ENCODE results near the gene DPF1.

DPF1 gene

GRCh38 chr19:38194061-38194701 is 29.8 kb downstream of the DPF1 start:
- no peak overlapping the region for H3K4me3 ChIP-seq (replicated peaks; ENCODE audit: insufficient read depth, low read length)
- no peak overlapping the region for H3K27ac ChIP-seq (replicated peaks)
- no peak for DNase-seq (ENCODE audit: low read depth in 1 of 2, low spot score in 1 of 2)
- TF ChIP-seq SPI1 (IDR thresholded peaks at IDR 0.05; ENCODE audit: borderline replicate concordance, low read depth) (no peak), GABPA (IDR thresholded peaks at IDR 0.05; ENCODE audit: low read depth) (no peak), POLR2AphosphoS5 (IDR thresholded peaks at IDR 0.05; ENCODE audit: low read depth) (no peak), REST (IDR thresholded peaks at IDR 0.05; ENCODE audit: insufficient replicate concordance, low read depth) (no peak)
- TF ChIP-seq, protein P1, sequence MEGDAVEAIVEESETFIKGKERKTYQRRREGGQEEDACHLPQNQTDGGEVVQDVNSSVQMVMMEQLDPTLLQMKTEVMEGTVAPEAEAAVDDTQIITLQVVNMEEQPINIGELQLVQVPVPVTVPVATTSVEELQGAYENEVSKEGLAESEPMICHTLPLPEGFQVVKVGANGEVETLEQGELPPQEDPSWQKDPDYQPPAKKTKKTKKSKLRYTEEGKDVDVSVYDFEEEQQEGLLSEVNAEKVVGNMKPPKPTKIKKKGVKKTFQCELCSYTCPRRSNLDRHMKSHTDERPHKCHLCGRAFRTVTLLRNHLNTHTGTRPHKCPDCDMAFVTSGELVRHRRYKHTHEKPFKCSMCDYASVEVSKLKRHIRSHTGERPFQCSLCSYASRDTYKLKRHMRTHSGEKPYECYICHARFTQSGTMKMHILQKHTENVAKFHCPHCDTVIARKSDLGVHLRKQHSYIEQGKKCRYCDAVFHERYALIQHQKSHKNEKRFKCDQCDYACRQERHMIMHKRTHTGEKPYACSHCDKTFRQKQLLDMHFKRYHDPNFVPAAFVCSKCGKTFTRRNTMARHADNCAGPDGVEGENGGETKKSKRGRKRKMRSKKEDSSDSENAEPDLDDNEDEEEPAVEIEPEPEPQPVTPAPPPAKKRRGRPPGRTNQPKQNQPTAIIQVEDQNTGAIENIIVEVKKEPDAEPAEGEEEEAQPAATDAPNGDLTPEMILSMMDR (IDR thresholded peaks at IDR 0.05; ENCODE audit: insufficient read depth, low read length): no peak
- H3K27me3 ChIP-seq (ENCODE audit: insufficient read depth, poor library complexity, severe bottlenecking): no peaks in the 10 kb centered on the region

- DNase-seq (ENCODE audit: low read depth in 1 of 2, low spot score in 1 of 2): no peak
- Histone ChIP-seq H3K27ac (replicated peaks) (no peak overlapping the region), H3K4me3 (replicated peaks; ENCODE audit: insufficient read depth, low read length) (no peak overlapping the region)
Measured at GRCh38 chr19:38193445-38193844, 30.6 kb downstream of the DPF1 start.

DNA sequence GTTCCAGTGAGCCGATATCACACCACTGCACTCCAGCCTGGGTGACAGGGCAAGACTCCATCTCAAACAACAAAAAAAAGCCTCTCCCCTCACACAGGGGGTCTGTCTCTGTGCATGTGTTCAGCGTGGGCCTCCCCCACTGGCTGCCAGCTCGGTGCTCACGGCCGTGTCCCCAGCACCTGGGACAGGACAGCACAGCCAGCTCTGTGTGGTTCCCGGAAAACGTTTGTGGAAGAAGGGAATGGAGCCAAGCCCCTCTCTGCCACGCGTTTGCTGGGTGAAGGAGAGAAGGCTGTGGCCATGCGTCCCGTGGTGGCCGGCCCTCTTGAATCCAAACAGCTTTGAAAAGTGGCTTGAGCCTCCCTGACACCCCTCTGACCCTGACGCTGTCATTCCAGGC is 32.3 kb downstream of the DPF1 start:
- H3K4me3 ChIP-seq (replicated peaks; ENCODE audit: insufficient read depth, low read length): no peak overlapping the region
- no peaks in the 10 kb centered on the region for H3K27me3 ChIP-seq (ENCODE audit: insufficient read depth, poor library complexity, severe bottlenecking)
- DNase-seq (ENCODE audit: low read depth in 1 of 2, low spot score in 1 of 2): no peak
- TF ChIP-seq, protein P1 (IDR thresholded peaks at IDR 0.05; ENCODE audit: insufficient read depth, low read length): no peak
- TF ChIP-seq POLR2AphosphoS5 (IDR thresholded peaks at IDR 0.05; ENCODE audit: low read depth) (no peak), GABPA (IDR thresholded peaks at IDR 0.05; ENCODE audit: low read depth) (no peak), SPI1 (IDR thresholded peaks at IDR 0.05; ENCODE audit: borderline replicate concordance, low read depth) (no peak), REST (IDR thresholded peaks at IDR 0.05; ENCODE audit: insufficient replicate concordance, low read depth) (no peak)
- no peak overlapping the region for H3K27ac ChIP-seq (replicated peaks)

More at GRCh38 chr19:38193445-38193844, 30.6 kb downstream of the DPF1 start:
- TF ChIP-seq POLR2AphosphoS5 (IDR thresholded peaks at IDR 0.05; ENCODE audit: low read depth): no peak
- no peak for TF ChIP-seq REST (IDR thresholded peaks at IDR 0.05; ENCODE audit: insufficient replicate concordance, low read depth)
- TF ChIP-seq SPI1 (IDR thresholded peaks at IDR 0.05; ENCODE audit: borderline replicate concordance, low read depth): no peak
- TF ChIP-seq, protein P1 (IDR thresholded peaks at IDR 0.05; ENCODE audit: insufficient read depth, low read length): no peak
- no peak for TF ChIP-seq GABPA (IDR thresholded peaks at IDR 0.05; ENCODE audit: low read depth)
- H3K27me3 ChIP-seq (ENCODE audit: insufficient read depth, poor library complexity, severe bottlenecking): no peaks in the 10 kb centered on the region

All from HL-60 (cell line).